Lower leg skin (tissue), 4 donors: ENCODE measurements around the gene ZNF292. TPM values are rescaled to one million over a fixed set of nuclear protein-coding genes. Genes with fewer than 3 reads are reported as not detected.

Experiments
- DNase-seq, 2 donors: peaks; one replicate each; pipeline ENCODE4 v3.0.0-alpha.2; 2019; ENCODE audit warnings: low spot score in 2 of 2
- H3K4me3 ChIP-seq: fragments of 200-600 bp; sonication (generic); 2 replicates; pipeline ENCODE4 v1.5.1; 2017; ENCODE audit warnings: mild to moderate bottlenecking, low read depth; ENCODE audit not compliant: poor library complexity, severe bottlenecking
- CTCF ChIP-seq, 3 donors: fragments of 450-650 bp; IDR thresholded peaks; one replicate each; pipeline ENCODE4 v1.5.1; 2016; ENCODE audit warnings: antibody characterized with exemption in 3 of 3, mild to moderate bottlenecking in 3 of 3, moderate library complexity in 2 of 3
- POLR2A ChIP-seq, 2 donors: fragments of 450-650 bp; IDR thresholded peaks; one replicate each; pipeline ENCODE4 v1.6.1; 2016 to 2017; ENCODE audit warnings: antibody characterized with exemption in 2 of 2, mild to moderate bottlenecking in 1 of 2, moderate library complexity in 1 of 2
- WGBS, 2 donors: methylation state at CpG; one replicate each; pipeline ENCODE4 v1.1.5; 2018; 5-methylcytosine and 5-hydroxymethylcytosine counted together
- intact Hi-C: fragments of 100-400 bp; cut with DNase I; formaldehyde crosslinking; loops from one replicate; pipeline ENCODE4 v1.15.0; 2023; ENCODE audit warnings: low total_unique reads
- total RNA-seq, 4 donors: library from RNA; depleted of rRNA; stranded (reverse); fragments of >200 nt; gene quantifications; one replicate each; pipeline ENCODE4 v1.1.0, GENCODE V29; 2016

Gene ZNF292
- total RNA-seq, 4 donors from 2014 or later: 28.5 to 46.8 (median 36.9) TPM

- WGBS, 2 donors: 69 to 75% methylated on average over 1 of the region's 1 CpG
- no peak for DNase-seq
- intact Hi-C loops: no loop called here
- no peak overlapping the region for H3K4me3 ChIP-seq
- TF ChIP-seq CTCF (IDR thresholded peaks at IDR 0.05): no peak
- no peak for TF ChIP-seq POLR2A (IDR thresholded peaks at IDR 0.05)
These were observed 127.4 kb downstream of the ZNF292 start for GRCh38 chr6:87282743-87283142.

- intact Hi-C loops: no loop called here
- DNase-seq: no peak
- no peak for TF ChIP-seq POLR2A (IDR thresholded peaks at IDR 0.05)
- no peak for TF ChIP-seq CTCF (IDR thresholded peaks at IDR 0.05)
- no peak overlapping the region for H3K4me3 ChIP-seq
- WGBS, 2 donors: 65 to 77% methylated on average over 3 of the region's 3 CpGs
These were observed 128.1 kb downstream of the ZNF292 start for GRCh38 chr6:87283461-87283860.

GRCh38 chr6:87287251-87287650, 131.9 kb downstream of the ZNF292 start:
- no peak overlapping the region for H3K4me3 ChIP-seq
- WGBS, 2 donors: 74 to 79% methylated on average over 2 of the region's 2 CpGs
- no peak for DNase-seq
- intact Hi-C loops: no loop called here
- TF ChIP-seq POLR2A (IDR thresholded peaks at IDR 0.05): no peak
- no peak for TF ChIP-seq CTCF (IDR thresholded peaks at IDR 0.05)

GRCh38 chr6:87289571-87289970, 134.2 kb downstream of the ZNF292 start:
- TF ChIP-seq POLR2A (IDR thresholded peaks at IDR 0.05): no peak
- no peak for TF ChIP-seq CTCF (IDR thresholded peaks at IDR 0.05)
- intact Hi-C loops: no loop called here
- 88 to 95% methylated on average over 3 of the region's 3 CpGs for WGBS, 2 donors
- no peak overlapping the region for H3K4me3 ChIP-seq
- no peak for DNase-seq

- no peak for DNase-seq
- intact Hi-C loops: no loop called here
- H3K4me3 ChIP-seq: no peak overlapping the region
- 50 to 67% methylated on average over 2 of the region's 2 CpGs for WGBS, 2 donors
- TF ChIP-seq POLR2A (IDR thresholded peaks at IDR 0.05): no peak
- TF ChIP-seq CTCF (IDR thresholded peaks at IDR 0.05): no peak
These were observed 136.5 kb downstream of the ZNF292 start for GRCh38 chr6:87291883-87292282.

- TF ChIP-seq CTCF (IDR thresholded peaks at IDR 0.05) (no peak), POLR2A (IDR thresholded peaks at IDR 0.05) (no peak)
- H3K4me3 ChIP-seq: no peak overlapping the region
- whole genome bisulfite sequencing, 2 donors: 52 to 69% methylated on average over 4 of the region's 4 CpGs
- no peak for DNase-seq
- intact Hi-C loops: no loop called here
These were observed 138.2 kb downstream of the ZNF292 start for GRCh38 chr6:87293526-87293925.
